Right atrium auricular region (tissue), 2 donors: ENCODE measurements around the gene UNK. TPM values are rescaled to one million over a fixed set of nuclear protein-coding genes. Genes with fewer than 3 reads are reported as not detected.
A peak's percentile ranks its signal among the peaks of the same experiment; 100 is the strongest.

Source experiments
- DNase-seq: peaks from one replicate; pipeline ENCODE4 v3.0.0-alpha.2; 2019; ENCODE audit warnings: low spot score
- H3K27ac ChIP-seq, 2 donors: fragments of 200-600 bp; sonication (generic); 1 replicate in 1 of 2; 2 replicates in 1 of 2; pipeline ENCODE4 v1.5.1; 2016 to 2019
- H3K27me3 ChIP-seq, 2 donors: fragments of 200-600 bp; sonication (generic); one replicate each; pipeline versions ENCODE4 v1.5.1 to v1.6.0; 2017 to 2019
- H3K36me3 ChIP-seq: fragments of 200-600 bp; sonication (generic); one replicate; pipeline ENCODE4 v1.5.1; 2016
- H3K4me1 ChIP-seq, 2 donors: fragments of 200-600 bp; sonication (generic); one replicate each; pipeline versions ENCODE4 v1.5.1 to v1.6.0; 2017 to 2019
- H3K4me3 ChIP-seq, 2 donors: fragments of 200-600 bp; sonication (generic); 1 replicate in 1 of 2; 2 replicates in 1 of 2; pipeline ENCODE4 v1.5.1; 2017 to 2019; ENCODE audit warnings: mild to moderate bottlenecking in 1 of 2, moderate library complexity in 1 of 2
- H3K9me3 ChIP-seq, 2 donors: fragments of 200-600 bp; sonication (generic); one replicate each; pipeline ENCODE4 v1.5.1; 2019
- CTCF ChIP-seq, 2 donors: fragments of 200-600 bp; sonication (generic); IDR thresholded peaks; one replicate each; pipeline ENCODE4 v1.5.1; 2019; ENCODE audit warnings: antibody characterized with exemption in 2 of 2
- total RNA-seq, 2 donors: library from RNA; depleted of rRNA; stranded (reverse); fragments of >200 nt; gene quantifications; one replicate each; pipeline ENCODE4 v1.1.0, GENCODE V29; 2016

The UNK gene
- total RNA-seq, 2 donors from 2014 or later, result 18.8 to 25.3 TPM

GRCh38 chr17:75845933-75846691 lies 61.5 kb downstream of the UNK start:
- no peak overlapping the region for H3K4me3 ChIP-seq
- peak overlapping the region; percentile 86 to 87 for H3K27ac ChIP-seq
- peaks cover 0 to 82% of the 10 kb centered on the region in 2 donors for H3K4me1 ChIP-seq
- TF ChIP-seq CTCF (IDR thresholded peaks at IDR 0.05), result no peak
- H3K27me3 ChIP-seq, result no peaks in the 10 kb centered on the region
- H3K36me3 ChIP-seq, result peaks cover 51% of the 10 kb centered on the region
- H3K9me3 ChIP-seq, result no peaks in the 10 kb centered on the region
- no peak for DNase-seq

- Histone ChIP-seq H3K9me3 (no peaks in the 10 kb centered on the region), H3K4me3 (no peak overlapping the region), H3K27me3 (no peaks in the 10 kb centered on the region), H3K36me3 (peaks cover 58% of the 10 kb centered on the region), H3K4me1 (peaks cover 0 to 91% of the 10 kb centered on the region in 2 donors), H3K27ac (peak overlapping the region; percentile 86 to 87)
- no peak for DNase-seq
- no peak for TF ChIP-seq CTCF (IDR thresholded peaks at IDR 0.05)
Observed at GRCh38 chr17:75846692-75847613, 62.3 kb downstream of the UNK start.

GRCh38 chr17:75847614-75848522 lies 63.3 kb downstream of the UNK start:
- H3K4me1 ChIP-seq, result peaks cover 0 to 93% of the 10 kb centered on the region in 2 donors

GRCh38 chr17:75848523-75849278 lies 64.1 kb downstream of the UNK start:
- H3K4me3 ChIP-seq, result no peak overlapping the region
- TF ChIP-seq CTCF (IDR thresholded peaks at IDR 0.05), result peak; percentile 47 to 69
- H3K4me1 ChIP-seq, result peaks cover 0 to 92% of the 10 kb centered on the region in 2 donors
- no peaks in the 10 kb centered on the region for H3K9me3 ChIP-seq
- H3K27me3 ChIP-seq, result no peaks in the 10 kb centered on the region
- H3K36me3 ChIP-seq, result peaks cover 58% of the 10 kb centered on the region
- peak overlapping the region; percentile 32 to 67 for H3K27ac ChIP-seq
- DNase-seq, result peak; percentile 67

More at GRCh38 chr17:75847614-75848522, 63.3 kb downstream of the UNK start:
- no peak for DNase-seq
- Histone ChIP-seq H3K27ac (peak overlapping the region; percentile 67 to 86), H3K9me3 (no peaks in the 10 kb centered on the region), H3K36me3 (peaks cover 58% of the 10 kb centered on the region), H3K27me3 (no peaks in the 10 kb centered on the region), H3K4me3 (no peak overlapping the region)
- TF ChIP-seq CTCF (IDR thresholded peaks at IDR 0.05), result no peak

GRCh38 chr17:75849279-75849646 lies 64.7 kb downstream of the UNK start:
- no peak for DNase-seq
- H3K27ac ChIP-seq, result peak overlapping the region; percentile 32 to 67
- peaks cover 0 to 91% of the 10 kb centered on the region in 2 donors for H3K4me1 ChIP-seq
- H3K9me3 ChIP-seq, result no peaks in the 10 kb centered on the region
- H3K27me3 ChIP-seq, result no peaks in the 10 kb centered on the region
- TF ChIP-seq CTCF (IDR thresholded peaks at IDR 0.05), result no peak
- no peak overlapping the region for H3K4me3 ChIP-seq
- H3K36me3 ChIP-seq, result peaks cover 58% of the 10 kb centered on the region
